Measurements from ENCODE around the gene ARHGAP22.

ARHGAP22 gene

DNA sequence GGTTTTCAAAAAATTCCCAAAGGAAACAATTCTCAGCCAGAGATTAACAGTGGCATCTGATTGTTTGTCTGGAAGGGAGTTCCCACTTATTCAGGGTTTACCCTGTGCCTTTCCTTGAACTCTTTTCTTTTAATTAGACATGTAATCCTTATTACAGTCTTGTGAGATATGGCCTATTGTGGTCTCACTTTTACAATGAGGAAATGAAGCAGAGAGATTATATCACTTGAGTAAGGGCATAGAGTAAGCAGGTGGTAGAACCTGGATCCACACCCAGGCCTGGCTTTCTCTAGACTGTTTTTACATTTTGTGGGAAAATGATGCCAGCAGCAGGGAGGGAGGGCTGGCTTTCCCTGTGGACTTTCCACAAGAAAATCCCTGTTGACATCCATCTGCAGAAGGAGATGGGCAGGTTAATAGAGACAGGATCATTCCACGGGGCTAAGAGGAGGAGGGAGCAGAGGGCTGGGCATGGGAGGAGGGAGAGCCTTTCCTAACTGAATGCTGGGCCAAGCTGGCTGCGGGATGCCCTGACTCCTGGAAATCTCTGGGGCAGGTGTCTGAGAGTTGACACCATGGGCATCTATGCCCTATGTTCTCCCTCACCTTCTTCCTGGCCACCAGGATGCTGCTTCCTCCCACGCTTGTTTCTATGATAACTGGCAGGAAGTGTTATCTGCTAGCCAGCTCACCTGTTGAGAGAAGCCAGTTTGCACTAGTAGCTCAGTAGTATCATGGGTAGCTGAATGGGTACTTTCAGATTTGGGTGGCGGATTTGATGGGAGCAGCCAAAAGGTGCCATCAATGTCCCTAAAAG lies 28.7 kb upstream of the ARHGAP22 start:
- DNase-seq (ENCODE audit: low read depth in 2 of 2), result no peak

DNA sequence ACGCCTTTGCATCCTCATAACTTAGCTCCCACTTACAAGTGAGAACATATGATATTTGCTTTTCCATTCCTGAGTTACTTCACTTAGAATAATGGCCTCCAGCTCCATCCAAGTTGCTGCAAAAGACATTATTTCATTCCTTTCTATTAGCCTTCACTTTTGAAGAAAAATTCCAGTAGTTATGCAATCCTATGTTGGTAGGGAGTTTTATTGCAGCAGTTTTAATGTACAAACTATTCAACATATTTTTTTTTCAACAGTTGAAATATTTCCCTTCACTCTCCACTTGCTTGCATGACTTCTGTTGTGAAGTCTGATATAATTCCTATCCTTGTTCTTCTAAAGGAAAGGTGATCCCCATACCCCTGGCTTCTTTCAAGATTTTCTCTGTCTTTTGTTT lies 27.3 kb upstream of the ARHGAP22 start:
- DNase-seq (ENCODE audit: low read depth in 2 of 2), result no peak

DNA sequence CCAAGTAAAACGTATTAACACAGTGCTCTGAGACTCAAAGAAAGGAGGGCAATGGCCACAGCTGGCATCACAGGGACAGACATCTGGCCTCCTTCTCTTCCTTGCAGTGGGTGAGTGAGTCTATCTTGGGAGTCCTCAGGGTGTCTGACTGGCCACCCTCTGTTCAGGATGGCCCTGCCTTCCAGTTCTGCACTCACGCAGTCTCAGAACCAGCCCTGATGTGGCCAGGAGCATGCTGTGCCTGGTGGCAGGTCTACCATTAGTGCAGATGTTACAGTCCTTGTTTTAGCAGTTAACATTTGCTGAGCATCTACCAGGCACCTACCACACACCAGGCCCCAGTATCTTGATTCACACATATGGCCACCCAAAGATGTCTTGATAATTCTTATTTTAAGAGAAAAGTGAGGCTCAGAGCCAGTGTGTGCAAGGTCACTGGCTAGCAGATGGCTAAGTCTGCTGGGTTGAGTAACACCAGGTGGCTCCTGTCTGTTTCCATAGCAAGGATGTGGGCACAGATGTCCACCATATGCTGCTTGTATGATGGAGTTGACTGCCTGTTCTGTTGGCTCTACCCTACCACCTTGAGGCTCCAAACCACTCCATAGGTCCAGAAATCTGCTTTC lies 23.2 kb upstream of the ARHGAP22 start:
- DNase-seq (ENCODE audit: low read depth in 2 of 2), result no peak

DNA sequence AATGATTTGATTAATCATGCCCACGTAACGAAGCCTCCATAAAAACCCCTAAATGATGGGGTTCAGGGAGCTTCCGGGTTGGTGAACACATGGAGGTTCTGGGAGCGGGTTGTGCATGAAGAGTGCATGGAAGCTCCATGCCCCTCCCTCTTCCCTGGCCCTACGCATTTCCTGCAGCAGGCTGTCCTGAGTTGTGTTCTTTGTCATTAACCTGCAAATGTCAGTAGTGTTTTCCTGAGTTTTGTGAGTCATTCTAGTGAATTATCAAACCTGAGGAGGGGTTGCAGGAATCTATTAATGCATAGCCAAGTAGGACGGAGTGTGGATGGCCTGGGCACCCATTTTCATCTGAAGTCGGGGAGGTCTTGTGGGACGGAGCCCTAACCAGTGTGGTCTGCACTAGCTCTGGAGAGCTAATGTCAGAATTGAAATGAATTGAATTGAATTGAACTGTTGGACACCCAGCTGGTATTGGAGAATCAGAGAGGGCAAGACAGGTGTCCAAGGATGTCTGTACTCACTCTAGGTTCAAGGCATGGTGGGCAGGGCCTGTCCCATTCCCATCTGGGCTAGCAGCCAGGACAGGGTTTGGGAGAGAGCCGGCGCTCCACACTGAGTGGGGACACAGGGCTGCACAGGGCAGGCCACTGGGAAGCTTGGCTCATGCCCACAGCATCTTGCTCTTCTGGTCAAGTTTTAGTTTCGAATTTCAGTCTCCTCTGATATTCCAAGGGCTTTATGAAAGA lies 22.3 kb upstream of the ARHGAP22 start:
- no peak for DNase-seq (ENCODE audit: low read depth in 2 of 2)

DNA sequence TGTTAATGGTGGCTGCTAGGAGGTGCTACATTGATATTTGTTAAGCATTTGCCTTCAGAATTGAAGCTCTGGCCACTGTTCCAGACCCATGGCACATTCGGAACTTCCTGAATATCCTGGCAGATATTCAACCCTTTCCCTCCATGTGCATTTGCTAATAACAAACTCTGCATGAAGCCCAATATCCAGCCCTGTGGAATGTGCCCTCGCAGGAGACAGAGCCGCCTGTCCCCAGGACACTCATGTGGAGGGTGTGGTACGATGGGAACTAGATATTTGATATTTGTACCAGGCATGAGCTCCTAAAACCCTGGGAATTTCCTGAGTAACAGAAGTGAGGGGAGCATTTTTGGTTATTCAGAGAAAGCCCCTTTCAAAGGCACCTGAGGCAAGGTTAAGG lies 21.6 kb upstream of the ARHGAP22 start:
- DNase-seq (ENCODE audit: low read depth in 2 of 2), result no peak

DNA sequence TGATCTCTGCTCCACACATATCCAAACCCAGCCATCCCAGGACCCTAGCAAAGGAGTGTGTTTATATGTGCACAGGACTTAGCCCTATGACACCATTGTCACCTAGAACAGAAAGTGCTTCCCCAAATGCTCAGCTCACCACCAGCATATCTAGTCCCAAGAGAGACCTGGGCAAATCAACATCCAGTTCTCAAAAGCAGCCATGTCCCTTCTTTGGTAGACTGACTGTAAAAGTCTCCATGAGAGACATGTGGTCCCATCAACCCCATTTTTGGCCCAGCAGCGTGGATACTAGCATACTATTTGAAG lies 20.9 kb upstream of the ARHGAP22 start:
- no peak for DNase-seq (ENCODE audit: low read depth in 2 of 2)

DNA sequence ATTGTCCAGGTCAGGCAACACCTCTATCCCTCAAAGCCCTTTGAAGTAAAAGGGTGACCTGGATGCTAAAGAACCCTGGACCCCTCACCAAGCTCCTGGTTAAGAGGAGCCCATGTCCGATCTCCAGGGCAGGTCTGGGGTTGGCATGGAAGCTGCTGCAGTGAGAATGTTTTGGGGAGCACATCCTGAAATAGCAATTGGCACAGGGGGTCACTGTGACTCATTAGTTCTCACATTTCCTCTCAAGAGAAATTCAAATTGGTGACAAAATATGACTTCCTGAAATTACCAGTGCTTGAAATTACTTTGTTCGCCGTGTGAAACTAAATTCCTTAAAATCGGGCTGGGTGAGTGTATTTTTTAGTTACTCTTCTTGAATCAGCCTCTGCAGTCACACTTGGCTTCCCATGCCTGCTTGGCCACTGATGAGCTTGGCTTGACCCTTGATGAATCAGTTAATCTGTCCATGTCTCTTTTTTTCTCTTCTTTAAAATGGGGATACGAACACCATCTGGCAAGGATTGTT lies 18.8 kb upstream of the ARHGAP22 start:
- DNase-seq (ENCODE audit: low read depth in 2 of 2), result no peak

DNA sequence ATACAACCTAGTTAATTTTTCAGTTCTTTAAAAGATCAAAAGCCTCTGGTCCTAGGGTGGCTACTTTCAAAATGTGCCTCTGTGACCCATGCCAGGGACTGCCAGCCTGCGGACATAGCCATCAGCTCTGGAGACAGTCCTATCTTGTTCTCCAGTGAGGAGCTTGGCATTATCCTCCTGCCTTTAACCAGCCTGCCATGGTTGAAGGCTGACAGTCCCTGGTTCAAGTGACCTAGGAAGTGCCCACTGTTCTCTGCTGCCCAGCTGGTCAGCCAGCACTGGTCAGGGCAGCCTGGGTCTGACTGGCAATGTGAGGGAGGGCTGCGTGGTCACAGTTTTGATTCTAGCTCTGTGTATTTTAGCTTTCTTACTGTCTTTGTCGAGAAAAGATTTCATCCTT lies 18.1 kb upstream of the ARHGAP22 start:
- no peak for DNase-seq (ENCODE audit: low read depth in 2 of 2)

DNA sequence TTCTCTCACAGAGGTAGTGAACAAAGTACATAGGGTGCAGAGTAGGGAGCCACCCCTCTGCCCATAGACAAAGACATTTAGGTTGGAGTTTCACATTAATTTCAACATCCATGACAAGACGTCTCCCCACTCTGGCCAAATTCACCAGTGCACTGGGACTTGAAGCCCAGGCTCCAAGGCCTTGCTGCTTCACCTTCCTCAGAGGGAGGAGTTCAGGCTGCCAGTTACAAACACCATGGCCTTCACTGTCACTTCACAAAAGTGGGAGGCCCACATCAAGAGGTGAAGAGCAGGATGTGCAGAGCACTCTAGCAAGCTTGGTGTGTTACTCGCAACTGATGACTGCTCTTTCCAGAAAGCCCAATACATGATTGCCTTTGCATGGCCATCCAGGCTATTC lies 15.8 kb upstream of the ARHGAP22 start:
- no peak for DNase-seq (ENCODE audit: low read depth in 2 of 2)

DNA sequence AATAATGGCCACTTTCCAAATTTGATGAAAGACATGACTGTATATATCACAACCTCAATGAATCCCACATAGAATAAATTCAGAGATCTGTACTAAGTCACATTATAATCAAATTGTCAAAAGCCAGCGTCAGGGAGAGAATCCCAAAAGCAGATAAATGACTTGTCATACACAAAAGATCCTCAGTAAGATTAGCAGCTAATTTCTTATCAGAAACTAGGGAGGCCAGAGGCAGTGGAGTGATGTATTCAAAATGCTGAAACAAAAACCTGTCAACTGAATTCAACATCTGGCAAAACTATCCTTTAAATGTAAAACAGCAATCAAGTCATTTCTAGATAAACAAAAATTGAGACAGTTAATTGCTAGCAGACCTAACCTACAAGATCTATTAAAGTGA lies 11.6 kb upstream of the ARHGAP22 start:
- DNase-seq (ENCODE audit: low read depth in 2 of 2), result no peak

DNA sequence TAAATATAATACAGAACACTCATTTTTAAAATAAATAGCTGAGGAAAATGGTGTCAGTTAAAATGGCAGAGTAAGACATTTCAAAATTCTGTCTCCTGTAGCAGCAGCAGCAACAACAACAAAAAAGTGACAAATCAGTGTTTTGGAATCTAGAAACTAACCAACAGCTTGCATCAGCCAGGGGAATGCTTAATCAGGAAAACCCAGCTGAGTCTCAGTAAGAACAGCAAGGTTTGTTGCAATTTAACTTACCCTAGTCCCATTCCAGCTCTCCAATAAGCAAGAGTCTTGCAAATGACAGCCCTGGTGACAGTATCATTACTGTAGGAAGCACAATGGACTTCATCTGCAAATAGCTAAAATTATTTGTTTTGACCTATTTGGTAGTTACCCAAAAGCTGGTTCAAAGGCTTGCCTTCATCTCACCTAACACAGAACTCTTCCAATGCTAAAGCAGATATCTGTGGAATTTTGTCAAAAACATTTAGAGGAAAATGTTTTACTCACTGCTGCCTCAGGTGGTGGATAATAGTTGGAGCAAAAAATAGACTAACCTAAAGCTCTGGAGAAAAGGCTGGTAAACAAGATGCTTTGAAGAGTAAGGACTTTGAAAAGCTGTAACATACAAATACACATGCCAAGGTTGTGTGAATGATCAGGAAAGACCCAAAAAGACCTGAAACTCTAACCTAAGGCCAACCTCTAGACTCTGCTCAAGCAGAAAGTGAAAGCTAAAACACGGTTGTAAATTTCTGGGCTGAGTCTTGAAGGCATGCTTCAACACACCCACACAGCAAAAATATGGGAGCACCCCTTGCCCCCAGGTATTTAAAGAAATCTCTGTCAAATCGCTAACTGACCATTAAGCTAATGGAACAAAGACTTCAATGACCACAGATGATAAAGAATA lies 9.9 kb upstream of the ARHGAP22 start:
- DNase-seq (ENCODE audit: low read depth in 2 of 2), result no peak

DNA sequence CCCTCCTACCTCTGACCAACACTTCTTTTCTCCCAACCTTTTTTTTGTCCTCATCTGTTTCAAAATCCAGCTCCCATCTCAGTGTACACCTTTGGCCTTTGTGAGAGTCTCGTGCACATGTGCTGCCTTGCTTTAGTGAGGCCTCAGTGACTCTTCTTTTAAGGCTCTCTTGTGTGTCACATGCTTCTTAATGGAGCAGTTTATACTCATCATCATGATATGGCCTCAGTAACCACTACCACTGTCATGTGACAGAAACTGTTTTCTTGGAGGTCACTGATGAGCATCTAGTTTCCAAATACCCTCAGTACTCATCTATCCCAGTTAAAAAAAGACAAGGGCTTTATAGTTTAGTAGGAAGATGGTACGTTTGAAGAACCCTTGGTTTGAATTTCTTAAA lies 8.1 kb upstream of the ARHGAP22 start:
- no peak for DNase-seq (ENCODE audit: low read depth in 2 of 2)

DNA sequence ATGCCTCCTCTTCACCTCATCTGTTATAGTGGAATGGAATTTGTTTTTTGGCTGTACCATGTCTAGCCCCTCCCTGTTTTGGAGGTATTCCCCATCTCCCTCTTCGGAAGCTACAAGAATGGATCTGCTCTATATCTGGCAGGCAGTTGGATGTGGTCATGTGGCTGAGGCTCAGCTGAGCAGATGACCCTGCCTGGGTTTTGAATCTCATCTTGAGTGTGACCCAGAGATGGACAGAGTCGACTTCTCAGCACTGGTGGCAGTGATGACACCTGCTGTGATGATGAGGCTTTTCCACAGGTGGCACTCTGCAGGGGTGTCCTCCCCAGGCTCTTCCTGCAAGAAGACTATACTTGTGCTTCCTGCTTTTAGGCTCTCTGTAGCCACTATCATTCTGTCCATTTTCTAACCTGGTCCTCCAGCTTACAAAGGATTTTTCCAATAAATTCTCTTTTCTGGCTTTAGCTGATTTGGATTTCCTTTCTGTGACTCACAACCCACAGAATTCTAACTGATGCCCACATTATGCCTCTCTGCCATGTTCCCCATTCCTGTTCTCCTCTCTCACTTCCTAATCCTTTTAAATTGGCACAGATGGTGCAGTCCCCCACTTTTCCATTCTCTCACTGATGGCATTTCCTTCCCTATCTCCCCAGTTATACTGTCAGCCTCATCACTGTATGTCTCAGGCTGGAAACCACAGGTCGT lies 7.5 kb upstream of the ARHGAP22 start:
- DNase-seq (ENCODE audit: low read depth in 2 of 2), result no peak

DNA sequence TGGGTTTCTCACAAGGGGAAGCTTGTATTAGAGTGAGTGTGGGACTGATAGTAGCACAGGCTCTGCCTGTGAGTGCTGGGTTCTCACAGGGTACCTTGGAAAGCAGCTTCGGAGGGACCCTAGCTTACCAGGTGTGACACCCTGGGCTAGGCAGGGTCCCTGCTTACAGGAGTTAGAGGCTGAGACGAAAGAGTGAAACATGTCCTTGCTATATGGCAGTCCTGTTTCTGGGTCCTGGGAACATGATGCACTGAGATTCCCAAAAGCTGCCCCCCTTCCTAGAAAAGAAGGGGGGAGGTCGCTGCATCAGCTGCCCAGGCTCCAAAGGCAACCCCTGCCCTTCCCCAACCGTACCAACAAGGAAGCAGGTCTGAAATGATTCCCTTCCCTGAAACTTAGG lies 6.3 kb upstream of the ARHGAP22 start:
- no peak for DNase-seq (ENCODE audit: low read depth in 2 of 2)

DNA sequence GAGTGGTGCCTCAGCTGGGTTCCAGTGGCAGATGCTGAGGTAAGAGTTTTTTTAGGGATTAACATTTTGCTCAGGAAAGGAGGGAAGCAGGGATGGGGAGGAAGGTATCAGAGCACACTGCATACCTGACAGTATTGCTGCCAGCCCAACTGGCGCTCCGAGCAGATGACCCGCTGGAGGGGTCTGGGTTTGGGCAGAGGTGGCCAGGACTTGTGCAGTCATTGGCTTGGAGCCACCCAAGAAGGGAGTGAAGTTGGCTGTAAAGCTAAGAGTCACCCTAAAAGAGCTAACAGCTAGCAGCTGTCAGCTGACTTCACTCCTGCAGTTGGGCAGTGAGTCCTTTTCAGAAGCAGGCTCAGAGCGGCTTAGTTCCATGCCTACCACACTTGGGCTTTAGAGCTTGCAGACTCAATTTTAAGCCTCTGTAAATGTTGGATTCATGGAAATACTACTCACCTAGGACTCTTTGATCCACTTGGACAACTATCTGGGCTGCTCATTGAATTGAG lies 5.8 kb upstream of the ARHGAP22 start:
- DNase-seq (ENCODE audit: low read depth in 2 of 2), result no peak

DNA sequence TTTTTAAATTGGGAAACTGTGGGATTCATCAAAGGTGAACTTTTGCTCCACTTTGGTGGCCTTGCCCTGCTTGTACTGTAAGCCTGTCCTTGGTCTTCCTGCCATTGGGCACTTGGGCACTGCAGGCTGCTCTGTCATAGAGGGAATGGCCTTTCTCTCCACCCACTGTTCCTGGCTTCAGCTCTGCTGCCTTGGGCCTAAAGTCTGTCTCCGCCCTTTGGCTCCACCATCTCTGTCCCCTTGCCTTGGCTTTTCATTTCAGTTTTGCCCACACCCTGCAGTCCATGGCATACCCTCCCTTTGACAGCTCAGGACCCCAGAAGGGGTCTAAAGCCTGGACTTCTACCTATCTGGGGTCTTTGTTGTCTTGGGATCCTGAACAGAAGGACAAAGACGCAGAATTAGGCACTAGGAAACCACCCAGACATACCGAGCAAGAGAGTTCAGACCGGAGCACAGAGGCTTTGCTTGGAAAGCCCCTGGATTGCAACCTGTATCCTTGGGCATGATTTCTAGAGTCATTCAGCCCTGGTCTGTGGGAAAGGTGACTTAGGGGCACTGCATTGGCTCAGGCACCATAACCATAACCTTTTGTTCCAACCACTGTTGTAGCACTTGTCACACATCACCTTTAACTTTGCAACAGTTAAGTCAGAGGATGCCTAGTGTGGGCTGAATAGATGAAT lies 5.2 kb upstream of the ARHGAP22 start:
- DNase-seq (ENCODE audit: low read depth in 2 of 2), result no peak

DNA sequence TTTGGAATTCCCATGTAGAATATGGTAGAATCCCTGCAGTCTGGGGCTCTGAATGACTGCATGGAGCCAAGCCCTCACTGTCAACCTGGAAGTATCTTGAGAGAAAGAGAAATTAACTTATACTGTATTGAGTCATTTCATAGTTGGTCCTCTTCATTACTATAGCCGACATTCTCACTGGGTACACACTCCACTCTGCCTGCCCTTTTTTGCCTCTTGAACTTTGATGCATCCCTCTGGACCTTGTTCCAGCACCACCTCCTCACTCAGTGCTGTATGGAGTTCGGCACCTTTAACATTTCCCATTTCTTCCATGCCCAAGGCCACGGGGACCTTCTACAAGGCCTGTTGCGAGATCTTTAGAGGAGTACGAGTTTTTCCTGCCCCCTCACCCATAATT lies 4.6 kb upstream of the ARHGAP22 start:
- no peak for DNase-seq (ENCODE audit: low read depth in 2 of 2)

DNA sequence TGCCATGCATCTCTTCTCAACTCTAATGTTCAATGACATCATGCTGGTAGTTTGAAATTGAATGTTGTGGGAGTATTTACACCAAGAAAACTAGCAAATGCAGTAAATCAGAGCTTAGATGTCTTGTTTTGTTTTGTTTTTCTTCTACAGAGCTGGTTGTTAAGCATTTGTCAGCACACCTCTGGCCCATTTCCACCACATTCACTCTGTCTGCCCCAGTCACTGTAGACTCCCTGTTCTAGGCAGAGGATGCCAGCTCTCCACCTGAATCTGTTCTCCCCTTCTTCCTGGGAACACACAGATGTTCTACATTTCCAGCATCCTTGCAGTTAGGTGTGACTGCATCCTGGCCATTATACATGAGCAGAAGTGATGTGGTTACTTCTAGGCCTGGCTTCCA lies 4.1 kb upstream of the ARHGAP22 start:
- no peak for DNase-seq (ENCODE audit: low read depth in 2 of 2)

DNA sequence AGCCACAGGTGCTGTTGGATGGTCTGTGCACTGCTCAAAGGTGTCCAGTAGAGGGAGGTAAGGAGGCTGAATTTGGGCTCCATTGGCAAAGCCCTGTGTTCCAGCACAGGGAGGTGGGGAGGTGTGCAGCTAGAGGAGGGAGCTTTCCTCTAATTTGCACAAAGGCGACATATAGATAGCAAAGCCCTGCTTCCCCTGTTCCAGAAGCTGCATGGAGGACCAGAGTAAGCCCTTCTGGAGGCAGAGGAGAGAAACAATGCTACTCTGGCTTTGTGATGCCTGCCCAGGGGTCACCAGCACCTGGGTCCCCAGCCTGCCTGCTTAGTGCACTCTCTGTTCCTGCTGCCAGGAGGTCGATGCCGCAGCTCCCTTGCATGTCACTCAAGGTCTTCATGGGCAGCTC lies 3.4 kb upstream of the ARHGAP22 start:
- DNase-seq (ENCODE audit: low read depth in 2 of 2), result no peak

Measured in activated CD8-positive, alpha-beta memory T cell treated with anti-CD3 and anti-CD28 coated beads for 4 hours (primary cell).